Astrocyte (in vitro differentiated cells and primary cell): ENCODE measurements around the gene RTKN2. TPM values are rescaled to one million over a fixed set of nuclear protein-coding genes. Genes with fewer than 3 reads are reported as not detected.
A peak's percentile ranks its signal among the peaks of the same experiment; 100 is the strongest.

Experiments
- DNase-seq: peaks from one replicate; pipeline ENCODE4 v3.0.0-alpha.2; 2010; ENCODE audit warnings: low read depth
- FAIRE-seq: peaks from 2 replicates; lab custom pipeline; 2011; peaks lifted over from hg19 to GRCh38; lab: Jason Lieb, UNC
- H2AFZ ChIP-seq: 2 replicates; pipeline ENCODE4 v1.6.0; 2012; ENCODE audit warnings: low read depth, low read length, inconsistent platforms
- H3K27ac ChIP-seq: 2 replicates; pipeline ENCODE4 v1.5.1; 2011; ENCODE audit warnings: low read depth, low read length, inconsistent platforms
- H3K27me3 ChIP-seq: 2 replicates; pipeline ENCODE4 v1.6.0; 2011; ENCODE audit warnings: low read length, inconsistent platforms; ENCODE audit not compliant: insufficient read depth
- H3K36me3 ChIP-seq: 2 replicates; pipeline ENCODE4 v1.5.1; 2011; ENCODE audit warnings: low read length, inconsistent platforms; ENCODE audit not compliant: insufficient read depth
- H3K4me1 ChIP-seq: 2 replicates; pipeline ENCODE4 v1.5.1; 2011; ENCODE audit warnings: low read length, inconsistent platforms; ENCODE audit not compliant: insufficient read depth
- H3K4me2 ChIP-seq: 2 replicates; pipeline ENCODE4 v1.6.0; 2012; ENCODE audit warnings: low read length, inconsistent platforms
- H3K4me3 ChIP-seq: 2 replicates; pipeline ENCODE4 v1.5.1; 2011; ENCODE audit warnings: low read depth, mild to moderate bottlenecking, low read length, inconsistent platforms; ENCODE audit not compliant: insufficient read depth
- H3K79me2 ChIP-seq: 2 replicates; pipeline ENCODE4 v1.6.0; 2012; ENCODE audit warnings: mild to moderate bottlenecking, low read length, inconsistent platforms; ENCODE audit not compliant: insufficient read depth
- H3K9ac ChIP-seq: 2 replicates; pipeline ENCODE4 v1.6.0; 2012; ENCODE audit warnings: mild to moderate bottlenecking, low read length, inconsistent platforms
- H3K9me3 ChIP-seq: 2 replicates; pipeline ENCODE4 v1.5.1; 2012; ENCODE audit warnings: low read depth, mild to moderate bottlenecking, low read length, inconsistent platforms; ENCODE audit not compliant: insufficient read depth
- H4K20me1 ChIP-seq: 2 replicates; pipeline ENCODE4 v1.6.0; 2012; ENCODE audit warnings: low read length, inconsistent platforms; ENCODE audit not compliant: insufficient read depth
- H3K27ac Mint-ChIP-seq: one replicate; pipeline ENCODE4 v1.8.0; 2021; ENCODE audit warnings: mild to moderate bottlenecking, mixed read lengths; ENCODE audit not compliant: unreplicated experiment
- H3K27me3 Mint-ChIP-seq: one replicate; pipeline ENCODE4 v1.8.0; 2021; ENCODE audit warnings: low read depth, mixed read lengths; ENCODE audit not compliant: unreplicated experiment
- H3K36me3 Mint-ChIP-seq: one replicate; pipeline ENCODE4 v1.8.0; 2021; ENCODE audit warnings: low read depth, mixed read lengths; ENCODE audit not compliant: unreplicated experiment
- H3K4me1 Mint-ChIP-seq: one replicate; pipeline ENCODE4 v1.8.0; 2021; ENCODE audit warnings: low read depth, mixed read lengths; ENCODE audit not compliant: unreplicated experiment
- H3K4me3 Mint-ChIP-seq: one replicate; pipeline ENCODE4 v1.8.0; 2021; ENCODE audit warnings: mild to moderate bottlenecking, moderate library complexity, mixed read lengths; ENCODE audit not compliant: unreplicated experiment
- H3K9me3 Mint-ChIP-seq: one replicate; pipeline ENCODE4 v1.8.0; 2021; ENCODE audit warnings: mild to moderate bottlenecking, mixed read lengths; ENCODE audit not compliant: unreplicated experiment
- CTCF ChIP-seq: IDR thresholded peaks from 2 replicates; pipeline ENCODE4 v1.5.1; 2011; ENCODE audit warnings: low read depth, mild to moderate bottlenecking, inconsistent platforms, low read length, moderate library complexity; ENCODE audit not compliant: insufficient read depth
- EZH2 ChIP-seq: IDR thresholded peaks from 2 replicates; pipeline ENCODE4 v1.6.1; 2012; ENCODE audit warnings: mild to moderate bottlenecking, low read length, inconsistent platforms; ENCODE audit not compliant: insufficient read depth
- total RNA-seq: library from RNA; stranded (reverse); gene quantifications from 2 replicates; pipeline ENCODE4 v1.2.1, GENCODE V29; 2021

RTKN2 gene
- total RNA-seq, 1 donor from 2014 or later, result 8.4 TPM

- DNase-seq (peak; percentile 81), FAIRE-seq (peak; percentile 29)
- H3K4me1 ChIP-seq, result peaks cover 29% of the 10 kb centered on the region
- no peaks in the 10 kb centered on the region for H4K20me1 ChIP-seq
- Mint-ChIP-seq H3K27me3 (no peaks in the 10 kb centered on the region), H3K4me3 (no peak overlapping the region), H3K27ac (peak overlapping the region; percentile 60), H3K36me3 (no peaks in the 10 kb centered on the region), H3K4me1 (peaks cover 24% of the 10 kb centered on the region), H3K9me3 (no peaks in the 10 kb centered on the region)
- H3K27me3 ChIP-seq, result no peaks in the 10 kb centered on the region
- no peaks in the 10 kb centered on the region for H3K36me3 ChIP-seq
- H3K79me2 ChIP-seq, result no peaks in the 10 kb centered on the region
- no peak overlapping the region for H3K4me3 ChIP-seq
- H3K27ac ChIP-seq, result peak overlapping the region; percentile 77
- no peak overlapping the region for H2AFZ ChIP-seq
- no peak for TF ChIP-seq EZH2
- no peak for TF ChIP-seq CTCF
- no peaks in the 10 kb centered on the region for H3K9me3 ChIP-seq
- peak overlapping the region; percentile 20 for H3K4me2 ChIP-seq
- H3K9ac ChIP-seq, result peak overlapping the region; percentile 15
Measured at GRCh38 chr10:62230344-62231121, 38.1 kb downstream of the RTKN2 start.

- no peak overlapping the region for H3K9ac ChIP-seq
- Mint-ChIP-seq H3K36me3 (peaks cover 2% of the 10 kb centered on the region), H3K4me3 (no peak overlapping the region), H3K27ac (peak overlapping the region; percentile 89), H3K4me1 (peaks cover 14% of the 10 kb centered on the region), H3K27me3 (no peaks in the 10 kb centered on the region), H3K9me3 (no peaks in the 10 kb centered on the region)
- H4K20me1 ChIP-seq, result no peaks in the 10 kb centered on the region
- no peaks in the 10 kb centered on the region for H3K79me2 ChIP-seq
- DNase-seq (no peak), FAIRE-seq (no peak)
- no peaks in the 10 kb centered on the region for H3K9me3 ChIP-seq
- no peak overlapping the region for H2AFZ ChIP-seq
- H3K4me2 ChIP-seq, result no peak overlapping the region
- no peaks in the 10 kb centered on the region for H3K27me3 ChIP-seq
- no peak overlapping the region for H3K4me3 ChIP-seq
- H3K36me3 ChIP-seq, result no peaks in the 10 kb centered on the region
- peak overlapping the region; percentile 16 for H3K27ac ChIP-seq
- no peak for TF ChIP-seq EZH2
- no peak for TF ChIP-seq CTCF
- peaks cover 12% of the 10 kb centered on the region for H3K4me1 ChIP-seq
Measured at GRCh38 chr10:62225362-62225761, 43.3 kb downstream of the RTKN2 start.

GRCh38 chr10:62224606-62225005, 44.0 kb downstream of the RTKN2 start:
- FAIRE-seq (peak; percentile 59), DNase-seq (peak; percentile 87)
- Histone ChIP-seq H2AFZ (no peak overlapping the region), H3K9ac (no peak overlapping the region), H3K27ac (peak overlapping the region; percentile 16), H3K27me3 (no peaks in the 10 kb centered on the region), H3K36me3 (no peaks in the 10 kb centered on the region), H3K79me2 (no peaks in the 10 kb centered on the region), H3K4me1 (peaks cover 8% of the 10 kb centered on the region), H3K9me3 (no peaks in the 10 kb centered on the region), H3K4me2 (peak overlapping the region; percentile 12), H4K20me1 (no peaks in the 10 kb centered on the region), H3K4me3 (no peak overlapping the region)
- H3K4me3 Mint-ChIP-seq, result no peak overlapping the region
- no peak for TF ChIP-seq CTCF
- no peak for TF ChIP-seq EZH2
- H3K27me3 Mint-ChIP-seq, result no peaks in the 10 kb centered on the region
- peak overlapping the region; percentile 89 for H3K27ac Mint-ChIP-seq
- H3K36me3 Mint-ChIP-seq, result peaks cover 2% of the 10 kb centered on the region
- H3K9me3 Mint-ChIP-seq, result no peaks in the 10 kb centered on the region
- H3K4me1 Mint-ChIP-seq, result peaks cover 14% of the 10 kb centered on the region
